Anterior cingulate cortex (tissue), 58 donors: ENCODE measurements around the gene FCRLB.
A peak's percentile ranks its signal among the peaks of the same experiment; 100 is the strongest.
"Not testable (repeated sequence)": the region's sequence is repeated elsewhere in the genome, so short reads cannot be mapped to it uniquely, and the experiment has no call there.

Source experiments
- DNase-seq, 58 donors: peaks; one replicate each; lab custom pipeline; 2025; lab: John Stamatoyannopoulos, UW

The FCRLB gene

DNA sequence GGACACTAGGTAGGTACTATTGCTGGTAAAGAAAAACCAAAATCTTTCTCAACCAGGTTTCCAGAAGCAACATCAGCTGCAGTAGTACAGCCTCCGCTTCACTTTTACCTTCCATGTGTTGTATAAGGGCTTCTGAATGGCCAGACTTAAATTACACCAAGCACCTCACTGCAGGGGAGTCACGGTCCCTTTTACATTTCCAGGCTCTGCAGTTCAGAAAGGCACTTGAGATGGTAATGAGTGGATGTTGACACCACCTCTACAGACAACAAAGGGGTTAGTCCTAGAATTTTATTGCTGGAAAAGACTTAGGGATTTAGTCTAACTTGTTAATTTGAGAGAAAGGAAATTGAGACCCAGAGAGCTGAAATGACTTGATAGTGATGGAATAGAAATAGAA, 16.3 kb downstream of the FCRLB start:
- DNase-seq, result no peak

DNA sequence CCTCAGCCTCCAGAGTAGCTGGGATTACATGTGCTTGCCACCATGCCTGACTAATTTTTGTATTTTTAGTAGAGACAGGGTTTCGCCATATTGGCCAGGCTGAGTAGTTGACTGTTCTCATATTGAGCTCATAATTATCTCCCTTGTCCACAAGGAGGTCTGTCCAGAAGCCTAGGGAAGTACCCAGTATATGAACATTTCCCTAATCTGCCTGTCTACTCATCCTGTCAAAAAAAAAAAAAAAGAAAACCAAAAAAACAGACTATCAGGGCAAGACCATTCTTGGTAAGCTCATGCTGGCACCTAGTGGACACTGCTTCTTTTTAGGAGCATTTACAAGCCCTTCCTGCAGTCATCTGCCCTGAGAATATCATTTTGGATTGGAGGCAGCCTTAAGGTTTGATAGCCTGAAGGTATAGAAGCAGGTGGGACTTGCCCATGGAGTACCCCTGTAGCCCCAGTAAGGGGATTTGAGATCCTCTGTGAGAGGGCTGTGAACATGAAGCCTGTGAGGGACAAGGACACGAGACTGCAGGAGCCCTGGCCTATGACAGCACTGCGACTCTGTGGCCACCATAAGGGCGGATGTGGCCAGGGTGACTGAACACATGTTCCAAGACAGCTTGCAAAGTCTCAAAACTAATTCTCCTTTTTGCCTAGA, 17.4 kb downstream of the FCRLB start:
- peak in 22 of 58 donors; percentile 3 to 67 (median 12) for DNase-seq

DNA sequence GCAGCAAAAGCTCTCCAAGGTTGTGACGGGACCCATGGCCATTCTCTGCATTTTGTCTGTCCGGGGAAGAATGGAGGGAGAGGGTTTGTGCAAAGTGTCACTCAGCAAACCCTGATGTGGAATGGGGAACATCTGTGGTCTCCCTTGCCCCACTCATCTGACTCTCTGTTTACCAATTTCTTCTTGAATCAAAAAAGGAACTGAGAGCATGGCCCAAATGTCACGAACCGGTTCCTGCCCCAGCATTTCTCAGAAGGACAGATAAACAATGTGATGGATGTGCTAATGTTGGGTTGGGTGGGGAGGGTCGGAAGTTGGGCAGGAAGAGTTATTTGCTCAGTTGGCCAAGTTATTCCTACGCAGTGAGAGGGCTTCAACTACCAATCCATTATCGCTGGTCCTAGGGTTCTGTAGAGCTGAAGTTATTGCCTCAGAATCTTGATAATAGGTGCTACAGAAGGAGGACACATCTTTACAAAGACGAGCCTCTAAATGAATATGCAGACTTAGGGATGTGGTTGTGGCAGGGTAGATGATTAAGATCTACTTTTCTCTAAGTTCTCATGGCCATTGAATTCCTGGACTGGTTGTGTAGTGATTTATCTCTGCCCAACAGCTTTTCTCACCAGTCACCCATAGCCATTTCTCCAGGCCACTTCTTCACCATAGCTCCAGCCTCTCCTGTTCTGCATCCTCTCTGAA, 18.7 kb downstream of the FCRLB start:
- peak in 11 of 58 donors; percentile 1 to 37 (median 7) for DNase-seq

DNA sequence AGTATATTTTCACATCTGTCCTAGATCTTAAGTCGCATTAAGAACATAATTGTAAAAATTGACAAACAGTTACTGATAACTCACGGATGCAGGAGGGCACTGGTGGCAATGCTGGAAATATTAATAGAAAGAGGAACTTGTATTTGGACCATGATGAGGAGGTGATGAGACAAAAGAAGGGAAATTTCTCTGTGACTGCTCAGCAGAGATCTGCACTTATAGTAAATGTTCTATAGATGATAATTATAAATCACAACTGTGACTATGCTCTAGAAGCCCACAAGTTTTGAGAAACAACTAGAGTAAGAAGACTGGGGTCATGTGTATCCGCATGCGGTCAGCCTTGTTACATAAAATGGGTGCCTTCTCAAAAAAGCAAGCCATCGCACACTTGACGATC, 19.6 kb downstream of the FCRLB start:
- DNase-seq, result no peak

DNA sequence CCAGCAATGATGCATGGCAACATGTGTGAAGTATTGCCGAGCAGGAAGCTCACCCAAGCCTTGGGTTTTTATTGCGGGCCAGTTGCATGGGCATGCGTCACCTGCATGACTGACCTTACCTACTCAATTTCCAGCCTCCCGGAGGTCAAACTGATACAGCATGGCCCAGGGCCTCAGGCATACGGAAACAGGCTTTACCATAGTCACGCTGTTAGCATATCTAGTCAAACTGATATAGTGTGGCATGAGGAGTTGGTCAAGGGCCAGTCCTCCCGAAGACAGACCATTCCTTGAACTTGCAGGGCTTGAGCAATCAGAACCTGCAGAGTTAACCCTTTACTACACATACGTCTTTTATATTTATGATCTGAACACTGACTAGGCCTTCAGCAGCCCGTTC, 21.9 kb downstream of the FCRLB start:
- no peak for DNase-seq

DNA sequence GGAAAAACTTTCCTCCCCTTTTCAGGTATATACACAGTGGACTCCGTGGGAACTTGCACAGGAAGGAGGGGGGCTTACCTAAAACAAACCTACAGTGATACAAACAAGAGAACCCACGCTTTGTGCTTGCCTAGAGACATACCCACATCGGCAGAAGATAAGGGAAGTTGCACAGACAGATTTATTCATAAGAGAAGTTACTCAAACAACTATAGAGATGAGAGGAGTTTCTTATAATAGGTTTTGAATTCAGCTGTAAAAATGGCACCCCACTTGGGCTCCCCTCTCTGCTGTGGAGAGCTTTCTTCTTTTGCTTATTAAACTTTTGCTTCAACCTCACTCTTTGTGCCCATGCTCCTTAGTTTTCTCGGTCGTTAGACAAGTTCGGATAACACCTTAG, 26.5 kb downstream of the FCRLB start:
- DNase-seq, result no peak

DNA sequence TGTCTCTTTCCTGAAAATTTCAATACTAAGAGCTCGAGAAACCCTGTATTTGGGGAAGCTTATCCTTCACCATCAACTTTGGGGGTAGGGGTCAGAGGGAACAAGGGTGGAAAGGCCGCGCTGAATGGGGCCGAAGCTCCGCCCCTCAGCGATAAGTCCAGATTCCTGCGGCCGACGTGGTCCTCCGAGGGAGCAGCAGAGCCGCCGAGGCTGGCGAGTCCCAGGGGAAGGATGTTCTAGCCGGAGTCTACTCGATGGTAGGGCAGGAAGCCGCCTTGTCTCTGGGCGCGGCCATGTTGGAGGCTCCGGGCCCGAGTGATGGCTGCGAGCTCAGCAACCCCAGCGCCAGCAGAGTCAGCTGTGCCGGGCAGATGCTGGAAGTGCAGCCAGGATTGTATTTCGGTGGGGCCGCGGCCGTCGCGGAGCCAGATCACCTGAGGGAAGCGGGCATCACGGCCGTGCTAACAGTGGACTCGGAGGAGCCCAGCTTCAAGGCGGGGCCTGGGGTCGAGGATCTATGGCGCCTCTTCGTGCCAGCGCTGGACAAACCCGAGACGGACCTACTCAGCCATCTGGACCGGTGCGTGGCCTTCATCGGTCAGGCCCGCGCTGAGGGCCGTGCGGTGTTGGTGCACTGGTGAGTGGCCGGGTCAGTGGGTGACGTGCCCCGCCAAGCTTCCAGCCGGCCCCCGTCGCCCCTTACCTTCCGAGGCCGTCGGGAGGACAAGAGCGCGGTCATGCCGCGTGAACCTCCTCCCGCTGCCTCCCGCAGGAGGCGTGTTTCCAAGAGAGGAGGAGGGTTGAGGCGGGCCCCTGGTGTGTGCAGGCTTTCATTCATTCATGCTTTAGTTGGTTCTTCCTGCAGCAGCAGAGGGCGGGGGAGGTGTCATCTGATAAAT, 28.4 kb downstream of the FCRLB start, which contains the start of gene DUSP12:
Gene DUSP12, plus strand, starts transcription at position 278 of the 899 bp plus-strand sequence. Its CDS starts 16 bp downstream, at position 294.
- DNase-seq, result peak; percentile 40 to 97 (median 88)

DNA sequence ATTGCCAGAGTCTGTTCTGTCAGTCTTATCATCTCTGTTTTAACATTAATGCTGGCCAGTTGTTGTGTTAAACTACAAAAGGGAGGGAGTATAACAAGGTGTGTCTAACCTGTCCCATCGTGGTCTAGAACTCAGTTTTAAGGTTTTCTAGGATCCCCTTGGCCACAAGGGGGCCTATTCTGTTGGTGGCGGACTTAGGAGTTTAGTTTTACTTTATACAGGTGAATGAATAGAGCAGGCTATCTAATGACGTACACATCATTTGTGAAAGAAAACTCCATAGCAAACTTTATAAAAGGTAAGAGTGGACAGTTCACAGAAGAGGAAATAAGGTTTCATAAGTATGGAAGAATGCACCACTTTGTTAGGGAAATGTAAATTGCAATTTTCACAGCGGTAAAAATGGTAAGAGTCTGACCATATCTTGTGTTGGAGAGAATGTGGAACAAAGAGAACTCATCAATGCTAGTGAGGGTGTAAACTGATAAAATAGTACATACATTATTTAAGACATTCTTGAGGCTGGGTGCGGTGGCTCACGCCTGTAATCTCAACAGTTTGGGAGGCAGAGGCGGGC, 42.3 kb downstream of the FCRLB start:
- DNase-seq, result no peak

DNA sequence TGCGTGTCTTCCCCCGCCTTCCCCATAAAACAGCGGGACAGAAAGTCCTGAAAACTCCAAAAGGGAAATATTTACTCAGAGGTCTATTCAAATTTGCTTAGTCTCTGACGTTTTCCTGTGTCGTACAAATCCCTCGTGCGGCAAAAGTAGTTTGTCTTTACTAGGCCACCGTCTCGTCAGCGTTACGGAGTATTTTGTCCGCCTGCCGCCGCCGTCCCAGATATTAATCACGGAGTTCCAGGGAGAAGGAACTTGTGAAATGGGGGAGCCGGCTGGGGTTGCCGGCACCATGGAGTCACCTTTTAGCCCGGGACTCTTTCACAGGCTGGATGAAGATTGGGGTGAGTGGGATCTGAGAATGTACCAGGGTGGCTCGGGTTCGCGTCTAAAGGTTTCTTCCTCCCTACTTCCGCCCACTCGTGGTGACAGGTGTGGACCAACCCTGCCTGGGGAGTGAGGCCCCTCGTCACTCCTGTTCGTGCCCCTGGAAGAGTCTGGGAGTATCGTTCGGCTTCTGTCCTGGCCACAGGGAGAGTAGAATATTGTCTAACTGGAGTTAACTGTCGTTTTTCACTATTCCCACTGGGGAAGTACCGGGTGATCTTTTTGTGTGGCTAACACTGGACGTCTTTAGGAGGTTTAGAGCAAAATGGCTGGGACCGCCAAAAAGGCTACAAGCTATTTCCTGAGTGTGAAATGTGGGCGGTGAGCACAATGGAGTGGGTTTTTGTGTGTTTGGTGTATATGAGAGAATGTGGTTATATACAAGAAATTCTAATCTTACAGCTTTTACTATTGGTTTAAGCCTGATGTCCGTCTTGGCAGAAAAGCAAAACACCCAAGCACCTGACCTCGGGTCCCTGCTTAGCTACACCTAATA, 45.0 kb downstream of the FCRLB start, which contains the start of gene ATF6:
Gene ATF6, plus strand, starts transcription at position 219 of the 880 bp plus-strand sequence. Its CDS starts 41 bp downstream, at position 260.
- DNase-seq, result peak in 57 of 58 donors; percentile 36 to 95 (median 78)

DNA sequence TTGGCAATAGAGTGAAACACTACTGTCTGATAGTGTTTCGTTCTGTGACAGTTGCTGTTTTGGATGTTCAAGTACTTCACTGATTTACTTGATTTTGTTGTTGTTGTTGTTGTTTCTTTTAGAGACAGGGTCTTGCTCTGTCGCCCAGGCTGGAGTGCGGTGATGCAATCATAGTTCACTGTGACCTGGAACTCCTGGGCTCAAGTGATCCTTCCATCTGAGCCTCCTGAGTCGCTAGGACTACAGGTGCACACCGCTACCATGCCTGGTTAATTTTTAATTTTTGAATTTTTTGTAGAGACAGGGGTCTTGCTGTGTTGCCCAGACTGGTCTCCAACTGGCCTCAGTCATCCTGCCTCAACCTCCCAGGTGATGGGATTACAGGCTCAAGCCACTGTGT, 47.1 kb downstream of the FCRLB start:
- no peak for DNase-seq

DNA sequence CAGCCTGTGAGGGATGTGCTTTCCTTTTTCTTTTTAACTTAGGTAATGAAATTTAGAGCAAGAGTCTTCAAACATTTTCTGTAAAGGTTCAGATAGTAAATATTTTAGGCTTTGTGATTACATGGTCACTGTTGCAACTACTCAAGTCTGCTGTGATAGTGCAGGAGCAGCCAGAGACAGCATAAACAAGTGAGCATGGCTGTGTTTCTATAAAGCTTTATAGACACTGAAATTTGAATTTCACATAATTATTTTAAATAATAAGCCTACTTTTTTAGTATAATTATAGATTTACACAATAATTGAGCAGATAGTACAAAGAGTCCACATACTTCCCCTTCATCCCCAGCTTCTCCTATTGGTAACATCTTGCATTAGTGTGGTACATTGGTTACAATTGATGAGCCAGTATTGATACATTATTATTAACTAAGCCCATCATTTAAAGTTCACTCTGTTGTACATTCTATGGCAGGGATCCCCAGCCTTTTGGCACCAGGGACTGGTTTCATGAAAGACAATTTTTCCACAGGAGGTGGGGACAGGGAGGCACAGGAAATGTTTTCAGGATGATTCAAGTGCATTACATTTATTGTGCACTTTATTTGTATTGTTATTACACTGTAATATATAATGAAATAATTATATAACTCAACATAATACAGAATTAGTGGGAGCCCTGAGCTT, 47.8 kb downstream of the FCRLB start:
- no peak for DNase-seq

DNA sequence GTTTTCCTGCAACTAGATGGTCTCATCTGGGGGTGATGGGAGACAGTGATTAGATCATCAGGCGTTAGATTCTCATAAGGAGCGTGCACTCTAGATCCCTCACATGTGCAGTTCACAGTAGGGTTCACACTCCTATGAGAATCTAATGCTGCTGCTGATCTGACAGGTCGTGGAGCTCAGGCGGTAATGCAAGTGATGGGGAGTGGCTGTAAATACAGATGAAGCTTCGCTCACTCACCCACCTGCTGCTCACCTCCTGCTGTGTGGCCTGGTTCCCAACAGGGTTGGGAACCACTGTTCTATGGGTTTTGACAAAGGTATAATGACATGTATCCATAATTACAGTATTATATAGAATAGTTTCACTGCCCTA, 48.3 kb downstream of the FCRLB start:
- DNase-seq, result not testable (repeated sequence)

DNA sequence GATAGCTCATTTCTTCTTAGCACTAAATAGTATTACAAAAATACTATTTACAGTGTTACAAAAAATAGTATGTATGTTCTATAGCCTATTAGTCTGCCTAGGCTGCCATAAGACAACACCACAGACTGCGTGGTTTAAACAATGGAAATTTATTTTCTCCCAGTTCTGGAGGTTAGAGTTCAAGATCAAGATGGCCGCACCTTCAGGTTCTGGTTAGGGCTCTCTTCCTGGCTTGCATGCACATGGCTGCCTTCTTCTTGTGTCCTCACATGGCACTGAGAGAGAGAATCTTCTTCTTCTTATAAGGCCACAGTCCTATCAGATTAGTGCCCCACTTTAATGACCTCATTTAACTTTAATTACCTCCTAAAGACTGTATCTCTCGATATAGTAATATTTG, 48.9 kb downstream of the FCRLB start:
- DNase-seq, result no peak

DNA sequence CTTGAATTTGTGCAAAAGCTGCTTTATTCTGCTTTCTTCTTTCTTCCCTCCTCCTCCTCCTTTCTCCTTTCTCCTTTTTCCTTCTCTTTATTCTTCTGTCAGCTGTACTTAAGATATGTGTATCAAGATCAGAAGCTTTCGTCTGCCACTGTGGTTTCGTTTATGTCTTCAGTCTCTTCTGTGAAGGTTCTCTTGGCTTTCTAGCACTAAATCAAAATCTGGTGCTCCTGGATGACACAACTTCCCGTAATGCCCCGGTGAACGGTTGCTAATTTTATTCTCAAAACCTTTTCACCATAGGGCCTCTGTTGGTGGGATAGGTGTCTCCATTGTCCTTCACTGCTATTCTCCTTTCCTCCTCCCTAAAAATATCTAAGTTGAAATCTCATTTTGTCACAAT, 49.8 kb downstream of the FCRLB start:
- no peak for DNase-seq

DNA sequence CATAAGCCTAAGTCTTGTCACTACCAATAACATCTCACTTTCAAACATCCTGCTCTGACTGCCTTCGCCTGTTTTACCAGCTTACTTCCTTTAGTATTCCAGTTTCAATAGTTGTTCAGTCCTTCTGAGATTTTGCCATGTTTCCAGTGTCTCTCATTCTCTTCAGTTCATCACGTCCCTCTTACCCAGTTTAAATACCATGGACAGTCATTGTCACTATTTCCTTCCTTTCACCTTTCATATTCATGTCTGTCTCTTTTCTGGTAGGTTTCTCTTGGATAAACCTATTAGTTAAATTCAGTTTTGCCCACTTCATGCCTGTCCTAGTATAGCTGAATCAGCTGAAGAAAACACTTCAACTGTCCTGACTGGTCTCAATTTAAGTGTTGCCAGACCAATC, 50.6 kb downstream of the FCRLB start:
- DNase-seq, result no peak

DNA sequence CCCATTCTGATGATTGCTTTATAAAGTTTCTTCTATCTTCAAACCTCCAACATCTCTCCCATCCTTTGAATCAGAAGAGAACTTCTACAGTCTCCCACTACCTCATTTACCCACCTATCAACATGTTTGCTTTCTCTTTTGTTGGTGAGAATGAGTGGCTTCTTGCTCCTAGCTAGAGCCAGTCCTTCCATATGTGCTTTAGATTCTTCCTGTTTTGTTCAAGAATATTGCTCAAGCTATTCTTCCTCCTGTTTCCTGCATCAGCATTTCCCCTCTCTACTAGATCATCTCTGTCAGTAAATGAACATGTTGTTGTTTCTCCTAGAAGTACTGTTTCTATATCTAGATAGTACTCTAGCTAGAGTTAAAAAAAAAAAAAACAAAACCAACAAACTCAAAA, 51.1 kb downstream of the FCRLB start:
- no peak for DNase-seq

DNA sequence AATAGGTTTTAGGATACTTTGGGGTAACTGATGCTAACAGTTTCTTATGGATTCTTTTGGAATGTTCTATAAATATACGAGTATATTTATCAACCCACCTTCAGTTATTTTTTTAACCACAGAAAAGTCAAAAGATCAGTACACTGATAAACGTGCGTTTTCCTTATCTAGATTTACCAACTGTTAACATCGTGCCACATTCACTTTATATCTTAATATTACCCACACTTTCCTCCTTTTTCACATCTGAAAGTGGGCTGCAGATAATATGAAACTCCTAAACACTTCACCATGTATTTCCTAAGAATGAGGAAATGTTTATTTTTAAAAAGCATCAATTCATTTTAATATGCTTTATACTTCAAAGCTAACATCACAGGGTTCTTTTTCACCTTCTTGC, 52.4 kb downstream of the FCRLB start:
- no peak for DNase-seq

DNA sequence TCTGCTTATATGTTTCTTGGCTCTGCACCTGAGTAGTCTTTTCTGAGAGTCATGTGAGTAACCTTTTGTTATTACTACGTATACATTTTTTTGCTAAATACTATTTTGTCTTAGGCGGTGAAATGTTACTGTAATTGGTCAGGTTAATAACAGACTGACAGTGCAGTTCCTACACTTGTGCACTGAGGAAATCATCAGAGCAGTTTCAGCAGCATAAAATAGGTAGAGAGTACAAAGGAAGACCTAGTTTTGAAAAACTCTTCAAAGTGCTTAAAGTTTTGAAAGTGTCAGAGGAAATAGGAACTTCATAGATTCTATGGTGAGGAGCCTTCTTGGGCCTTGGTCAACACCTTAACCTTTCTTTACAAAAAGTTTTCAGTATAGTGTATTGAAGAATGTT, 55.9 kb downstream of the FCRLB start:
- DNase-seq, result no peak
